GM12864 (cell line): ENCODE measurements around the gene MYRIP.
"Not testable (repeated sequence)": the region's sequence is repeated elsewhere in the genome, so short reads cannot be mapped to it uniquely, and the experiment has no call there.

ENCODE experiments used
- DNase-seq: peaks from one replicate; pipeline ENCODE4 v3.0.0-alpha.2; 2011; ENCODE audit warnings: low read depth
- H3K4me3 ChIP-seq: 2 replicates; pipeline ENCODE4 v1.5.1; 2011; ENCODE audit warnings: mild to moderate bottlenecking, low read depth, low read length, control low read depth
- CTCF ChIP-seq: IDR thresholded peaks from 2 replicates; pipeline ENCODE4 v1.5.1; 2011; ENCODE audit warnings: low read depth, mild to moderate bottlenecking, moderate library complexity, low read length, control low read depth, inconsistent platforms; ENCODE audit errors: missing control alignments

Gene MYRIP

GRCh38 chr3:39788128-39788883 is 21.1 kb upstream of the MYRIP start:
- H3K4me3 ChIP-seq = no peak overlapping the region
- TF ChIP-seq CTCF = no peak
- no peak for DNase-seq

- DNase-seq = no peak
- no peak for TF ChIP-seq CTCF
- H3K4me3 ChIP-seq = no peak overlapping the region
Observed at GRCh38 chr3:39791603-39792002, 17.8 kb upstream of the MYRIP start.

GRCh38 chr3:39794880-39795279 is 14.5 kb upstream of the MYRIP start:
- DNase-seq = no peak
- no peak overlapping the region for H3K4me3 ChIP-seq
- TF ChIP-seq CTCF = no peak

GRCh38 chr3:39801216-39801615 is 8.2 kb upstream of the MYRIP start:
- H3K4me3 ChIP-seq = no peak overlapping the region
- DNase-seq = no peak
- no peak for TF ChIP-seq CTCF

GRCh38 chr3:39802486-39802885 is 6.9 kb upstream of the MYRIP start:
- DNase-seq, H3K4me3 ChIP-seq: not testable (repeated sequence)

GRCh38 chr3:39803956-39804355 is 5.5 kb upstream of the MYRIP start:
- no peak overlapping the region for H3K4me3 ChIP-seq
- DNase-seq = no peak
- TF ChIP-seq CTCF = no peak

- no peak for TF ChIP-seq CTCF
- DNase-seq = no peak
- no peak overlapping the region for H3K4me3 ChIP-seq
Observed at GRCh38 chr3:39804951-39805350, 4.5 kb upstream of the MYRIP start.
